GM23338 (cell line): ENCODE measurements around the gene PCBP3. TPM values are rescaled to one million over a fixed set of nuclear protein-coding genes. Genes with fewer than 3 reads are reported as not detected.

ENCODE experiments used
- ATAC-seq: fragments of 200-7000 bp; cut with Tn5 transposase; 3 replicates; pipeline ENCODE4 v1.9.1; 2020
- DNase-seq: peaks from one replicate; pipeline ENCODE4 v3.0.0-alpha.2; 2015; ENCODE audit warnings: low spot score
- H2AFZ ChIP-seq: fragments of 200-600 bp; sonication (generic); 2 replicates; pipeline ENCODE4 v1.8.0; 2016; ENCODE audit warnings: antibody characterized with exemption, mild to moderate bottlenecking, moderate library complexity
- H3F3A ChIP-seq: fragments of 200-600 bp; sonication (generic); replicated peaks from 2 replicates; pipeline ENCODE4 v1.8.0; 2017; ENCODE audit warnings: antibody characterized with exemption, mixed run types, low read depth
- H3K27ac ChIP-seq: fragments of 200-600 bp; sonication (generic); 2 replicates; pipeline ENCODE4 v1.6.1; 2016; ENCODE audit warnings: low read depth
- H3K27me3 ChIP-seq: fragments of 200-600 bp; sonication (generic); 2 replicates; pipeline ENCODE4 v1.8.0; 2016; ENCODE audit warnings: mild to moderate bottlenecking, mixed run types, moderate library complexity; ENCODE audit not compliant: insufficient read depth
- H3K36me3 ChIP-seq: fragments of 200-600 bp; sonication (generic); 2 replicates; pipeline ENCODE4 v1.8.0; 2016; ENCODE audit warnings: mild to moderate bottlenecking; ENCODE audit not compliant: insufficient read depth
- H3K4me1 ChIP-seq: fragments of 200-600 bp; sonication (generic); 2 replicates; pipeline ENCODE4 v1.8.0; 2016; ENCODE audit warnings: mild to moderate bottlenecking, moderate library complexity; ENCODE audit not compliant: insufficient read depth
- H3K4me2 ChIP-seq: fragments of 200-600 bp; sonication (generic); 2 replicates; pipeline ENCODE4 v1.7.1; 2017; ENCODE audit warnings: mixed run types
- H3K4me3 ChIP-seq: fragments of 200-600 bp; sonication (generic); 2 replicates; pipeline ENCODE4 v1.6.1; 2016; ENCODE audit warnings: mixed run types
- H3K79me2 ChIP-seq: fragments of 200-600 bp; sonication (generic); replicated peaks from 2 replicates; pipeline ENCODE4 v1.8.0; 2017; ENCODE audit warnings: mild to moderate bottlenecking; ENCODE audit not compliant: insufficient read depth
- H3K9me2 ChIP-seq: fragments of 200-600 bp; sonication (generic); 2 replicates; pipeline ENCODE4 v1.8.0; 2017; ENCODE audit not compliant: insufficient read depth
- H4K20me1 ChIP-seq: fragments of 200-600 bp; sonication (generic); replicated peaks from 2 replicates; pipeline ENCODE4 v1.8.0; 2017; ENCODE audit warnings: mild to moderate bottlenecking; ENCODE audit not compliant: insufficient read depth
- H3K27ac Mint-ChIP-seq: 2 replicates; pipeline ENCODE4 v1.8.0; 2020; ENCODE audit warnings: inconsistent platforms, mild to moderate bottlenecking, moderate library complexity, mixed read lengths
- H3K27me3 Mint-ChIP-seq: 3 replicates; pipeline ENCODE4 v1.8.0; 2022; ENCODE audit warnings: low read depth, mild to moderate bottlenecking, moderate library complexity, mixed read lengths, inconsistent platforms; ENCODE audit not compliant: insufficient read depth, poor library complexity
- H3K36me3 Mint-ChIP-seq: 3 replicates; pipeline ENCODE4 v1.8.0; 2021; ENCODE audit warnings: low read depth, mild to moderate bottlenecking, inconsistent platforms, moderate library complexity, mixed read lengths
- H3K4me1 Mint-ChIP-seq: 3 replicates; pipeline ENCODE4 v1.8.0; 2020; ENCODE audit warnings: mild to moderate bottlenecking, inconsistent platforms, mixed read lengths
- H3K4me3 Mint-ChIP-seq: 3 replicates; pipeline ENCODE4 v1.8.0; 2021; ENCODE audit warnings: moderate library complexity, mild to moderate bottlenecking, inconsistent platforms, mixed read lengths
- H3K9me3 Mint-ChIP-seq: 3 replicates; pipeline ENCODE4 v1.8.0; 2020; ENCODE audit warnings: moderate library complexity, mild to moderate bottlenecking, inconsistent platforms, mixed read lengths
- CREB1 ChIP-seq: fragments of 250-450 bp; sonication (Bioruptor Pico); IDR thresholded peaks from 2 replicates; pipeline ENCODE4 v1.5.0; 2020; ENCODE audit warnings: low read depth, mild to moderate bottlenecking, moderate library complexity
- CTCF ChIP-seq, 2 experiments: fragments of 200-600 bp in 1 of 2; sonication (generic) in 1 of 2; conservative IDR thresholded peaks; 2 replicates each; pipeline versions ENCODE4 v1.5.1 to v1.6.1; 2016 to 2017; ENCODE audit warnings: antibody characterized with exemption in 2 of 2, low read depth in 2 of 2, mild to moderate bottlenecking in 2 of 2, moderate library complexity in 1 of 2
- ETS1 ChIP-seq: IDR thresholded peaks from 2 replicates; pipeline ENCODE4 v1.6.1; 2016; ENCODE audit warnings: antibody characterized with exemption
- EZH2 ChIP-seq: fragments of 200-600 bp; sonication (generic); IDR thresholded peaks from one replicate; pipeline ENCODE4 v1.8.0; 2017; ENCODE audit warnings: antibody characterized with exemption, mild to moderate bottlenecking, low read depth; ENCODE audit not compliant: unreplicated experiment
- NANOG ChIP-seq: IDR thresholded peaks from 2 replicates; pipeline ENCODE4 v1.6.1; 2016; ENCODE audit warnings: antibody characterized with exemption, borderline replicate concordance
- STAT1 ChIP-seq: IDR thresholded peaks from one replicate; pipeline ENCODE4 v1.6.1; 2016; ENCODE audit warnings: antibody characterized with exemption; ENCODE audit not compliant: unreplicated experiment
- ZNF114 ChIP-seq: fragments of 250-450 bp; sonication (Bioruptor Pico); IDR thresholded peaks from 2 replicates; pipeline ENCODE4 v1.5.0; 2020; ENCODE audit warnings: mild to moderate bottlenecking, moderate library complexity
- polyA plus RNA-seq: library from polyadenylated mRNA; unstranded; fragments of >200 nt; fragmentation: Nextera tagmentation; extraction: Ambion mirVana; gene quantifications from 2 replicates; pipeline ENCODE4 v1.2.1, GENCODE V29; 2016
- total RNA-seq: library from RNA; depleted of rRNA; stranded (reverse); fragments of >200 nt; shearing (Covaris generic); gene quantifications from 2 replicates; pipeline ENCODE4 v1.2.3, GENCODE V29; 2014

Gene PCBP3
- total and polyA plus RNA-seq, 2 experiments from 2014 or later: 7.1 to 9.1 TPM

DNA sequence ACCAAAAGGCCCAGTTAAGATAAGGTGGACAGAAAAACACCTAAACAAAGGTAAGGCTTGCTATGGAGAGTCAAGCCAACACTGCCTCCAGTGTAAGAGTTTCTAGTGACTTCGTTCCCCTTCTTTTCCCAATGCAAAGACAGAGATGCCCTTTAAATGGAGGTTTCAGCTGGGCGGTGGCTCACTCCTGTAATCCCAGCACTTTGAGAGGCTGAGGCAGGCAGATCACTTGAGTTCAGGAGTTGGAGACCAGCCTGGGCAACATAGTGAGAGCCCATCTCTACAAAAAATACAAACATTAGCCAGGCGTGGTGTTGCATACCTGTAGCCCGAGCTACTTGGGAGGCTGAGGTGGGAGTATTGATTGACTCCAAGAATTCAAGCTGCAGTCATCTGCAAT is 314.0 kb downstream of the PCBP3 start:
- H3K4me2 ChIP-seq: no peak overlapping the region

GRCh38 chr21:45957981-45958600 is 314.6 kb downstream of the PCBP3 start:
- H3K9me3 Mint-ChIP-seq: peaks cover 63% of the 10 kb centered on the region
- peaks cover 3% of the 10 kb centered on the region for H3K27me3 Mint-ChIP-seq
- ATAC-seq (no peak), DNase-seq (no peak)
- peaks cover 31% of the 10 kb centered on the region for H3K36me3 Mint-ChIP-seq
- no peaks in the 10 kb centered on the region for H3K4me1 Mint-ChIP-seq
- H3K4me3 ChIP-seq: no peak overlapping the region
- no peaks in the 10 kb centered on the region for H3K79me2 ChIP-seq
- H3K27ac Mint-ChIP-seq: no peak overlapping the region
- no peaks in the 10 kb centered on the region; the same call in 1 of the 2 replicates for H3K36me3 ChIP-seq
- H3K27ac ChIP-seq: no peak overlapping the region
- no peaks in the 10 kb centered on the region for H3F3A ChIP-seq
- H2AFZ ChIP-seq: no peak overlapping the region
- H4K20me1 ChIP-seq: no peaks in the 10 kb centered on the region
- H3K4me3 Mint-ChIP-seq: no peak overlapping the region
- H3K4me2 ChIP-seq: no peak overlapping the region
- no peaks in the 10 kb centered on the region for H3K4me1 ChIP-seq
- H3K9me2 ChIP-seq: 0 out of 2 replicates have a peak, but pooled peaks cover 5% of the 10 kb centered on the region
- H3K27me3 ChIP-seq: no peaks in the 10 kb centered on the region
- TF ChIP-seq CTCF (conservative IDR thresholded peaks at IDR 0.05; ENCODE audit: low read depth in 2 of 2) (no peak), ZNF114 (CRISPR knock-in tag) (no peak), EZH2 (no peak), NANOG (no peak), ETS1 (no peak), STAT1 (no peak)

More for the DNA sequence above, 314.0 kb downstream of the PCBP3 start:
- Histone ChIP-seq H3K36me3 (no peaks in the 10 kb centered on the region; the same call in 1 of the 2 replicates), H3K79me2 (no peaks in the 10 kb centered on the region), H3K27ac (no peak overlapping the region), H3K27me3 (no peaks in the 10 kb centered on the region), H3K4me1 (no peaks in the 10 kb centered on the region), H3K9me2 (0 out of 2 replicates have a peak, but pooled peaks cover 5% of the 10 kb centered on the region), H2AFZ (no peak overlapping the region), H3F3A (no peaks in the 10 kb centered on the region), H4K20me1 (no peaks in the 10 kb centered on the region), H3K4me3 (no peak overlapping the region)
- Mint-ChIP-seq H3K27ac (no peak overlapping the region), H3K4me1 (no peaks in the 10 kb centered on the region), H3K4me3 (no peak overlapping the region), H3K9me3 (peaks cover 58% of the 10 kb centered on the region), H3K27me3 (peaks cover 3% of the 10 kb centered on the region), H3K36me3 (peaks cover 26% of the 10 kb centered on the region)
- TF ChIP-seq CREB1 (CRISPR knock-in tag) (no peak), ETS1 (no peak), CTCF (conservative IDR thresholded peaks at IDR 0.05; ENCODE audit: low read depth in 2 of 2) (no peak)
- DNase-seq: no peak
- ATAC-seq: no peak
